T-helper 17 cell (primary cell): ENCODE measurements around the gene TMCC2. TPM values are rescaled to one million over a fixed set of nuclear protein-coding genes. Genes with fewer than 3 reads are reported as not detected.
A peak's percentile ranks its signal among the peaks of the same experiment; 100 is the strongest.

Source experiments
- ATAC-seq: fragments of 150-1000 bp; cut with Tn5 transposase; 2 replicates; pipeline ENCODE4 v1.10.0; 2021; ENCODE audit warnings: mild to moderate bottlenecking, moderate library complexity
- DNase-seq, 3 donors: peaks; one replicate each; pipeline versions ENCODE4 v3.0.0 to v3.0.0-alpha.2; 2020 to 2021
- H3K9me3 ChIP-seq: one replicate; pipeline ENCODE4 v1.7.0; 2013; ENCODE audit warnings: low read length, mild to moderate bottlenecking; ENCODE audit not compliant: control insufficient read depth, poor library complexity, severe bottlenecking
- H3K27ac Mint-ChIP-seq: one replicate; pipeline ENCODE4 v1.8.0; 2022; ENCODE audit warnings: mild to moderate bottlenecking, moderate library complexity, mixed read lengths
- H3K27me3 Mint-ChIP-seq: one replicate; pipeline ENCODE4 v1.8.0; 2022; ENCODE audit warnings: mixed read lengths
- H3K36me3 Mint-ChIP-seq: one replicate; pipeline ENCODE4 v1.8.0; 2022; ENCODE audit warnings: low read depth, mixed read lengths
- H3K4me1 Mint-ChIP-seq: one replicate; pipeline ENCODE4 v1.8.0; 2022; ENCODE audit warnings: mild to moderate bottlenecking, mixed read lengths
- H3K4me3 Mint-ChIP-seq: one replicate; pipeline ENCODE4 v1.8.0; 2022; ENCODE audit warnings: mild to moderate bottlenecking, moderate library complexity, mixed read lengths
- total RNA-seq, 4 donors: library from RNA in 2 of 4; stranded (reverse) in 2 of 4; gene quantifications; one replicate each; pipeline ENCODE4 v1.2.3 and lab custom pipeline; 2022 to 2026

TMCC2 gene
- total RNA-seq, 2 donors from 2014 or later: 0.65 to 10.2 TPM

- ATAC-seq: no peak
- Mint-ChIP-seq H3K27ac (no peak overlapping the region), H3K4me1 (no peaks in the 10 kb centered on the region), H3K4me3 (no peak overlapping the region), H3K27me3 (peaks cover 7% of the 10 kb centered on the region), H3K36me3 (no peaks in the 10 kb centered on the region)
- H3K9me3 ChIP-seq: no peaks in the 10 kb centered on the region
- no peak for DNase-seq
These were observed 21.9 kb downstream of the TMCC2 start for GRCh38 chr1:205249651-205250050.

GRCh38 chr1:205250699-205251098 lies 23.0 kb downstream of the TMCC2 start:
- H3K36me3 Mint-ChIP-seq: no peaks in the 10 kb centered on the region

DNA sequence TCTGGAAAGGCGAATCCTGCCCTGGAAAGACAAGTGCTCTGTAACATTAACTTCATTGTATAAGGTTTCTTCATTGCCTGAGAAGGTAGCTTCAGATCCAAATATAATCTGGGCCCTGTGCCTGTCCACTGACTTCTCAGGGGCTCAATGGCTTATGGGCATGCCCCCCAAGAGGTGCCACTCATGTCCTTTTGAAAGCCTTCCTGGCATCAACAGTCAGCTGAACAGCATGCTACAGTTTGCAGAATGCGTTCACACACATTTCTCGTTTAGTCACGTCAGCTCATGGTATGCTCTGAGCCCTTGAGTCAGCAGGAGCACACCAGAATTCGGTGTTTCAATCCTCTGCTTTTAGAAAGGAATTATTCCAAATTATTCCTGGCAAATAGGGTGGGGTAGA lies 23.8 kb downstream of the TMCC2 start:
- no peak for ATAC-seq
- Mint-ChIP-seq H3K4me1 (peaks cover 5% of the 10 kb centered on the region), H3K36me3 (no peaks in the 10 kb centered on the region), H3K27me3 (peaks cover 7% of the 10 kb centered on the region), H3K27ac (no peak overlapping the region), H3K4me3 (no peak overlapping the region)
- no peak for DNase-seq
- no peaks in the 10 kb centered on the region for H3K9me3 ChIP-seq

More at GRCh38 chr1:205250699-205251098, 23.0 kb downstream of the TMCC2 start:
- DNase-seq: no peak
- H3K9me3 ChIP-seq: no peaks in the 10 kb centered on the region
- Mint-ChIP-seq H3K4me3 (no peak overlapping the region), H3K4me1 (no peaks in the 10 kb centered on the region), H3K27ac (no peak overlapping the region), H3K27me3 (peaks cover 7% of the 10 kb centered on the region)
- ATAC-seq: no peak

DNA sequence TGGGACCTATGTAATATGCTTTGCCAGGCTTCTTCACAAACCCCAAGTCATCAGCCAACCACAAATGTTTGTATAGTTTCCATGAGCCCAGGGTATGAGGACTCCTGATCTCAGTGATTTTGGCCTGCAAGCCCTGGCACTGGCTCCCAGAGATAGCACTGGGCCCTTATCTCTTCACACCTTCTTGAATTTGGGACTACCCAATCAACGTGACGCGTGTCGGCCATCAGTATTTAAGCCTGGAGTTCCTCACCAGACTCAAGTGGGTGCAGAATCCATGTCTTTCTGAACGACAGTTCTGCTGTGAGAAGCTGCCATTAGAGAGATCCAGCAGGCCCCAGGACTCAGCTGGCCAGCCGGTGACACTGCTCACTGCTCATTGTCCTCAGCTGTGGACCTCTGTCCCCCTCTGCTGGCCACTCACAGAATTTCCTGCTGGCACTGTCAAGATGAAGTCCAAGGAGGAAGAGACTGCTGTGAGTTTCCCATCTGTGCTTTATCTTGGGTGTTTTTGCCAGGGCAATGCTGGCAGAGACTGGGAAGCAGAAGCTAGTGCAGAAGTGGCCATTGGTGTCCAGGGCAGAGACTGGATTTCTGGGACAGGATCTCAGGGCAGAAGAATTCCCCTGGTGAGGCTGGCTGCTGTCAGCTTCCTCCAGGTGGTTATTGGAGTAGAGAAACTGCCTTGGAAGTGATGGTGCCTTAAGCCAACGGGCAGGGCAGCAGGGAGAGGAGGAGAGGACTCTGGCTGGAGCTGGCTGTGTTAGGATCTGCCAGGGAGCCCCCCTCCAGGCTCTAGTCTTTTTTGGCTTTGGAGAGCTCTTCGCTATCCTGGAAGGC lies 28.4 kb downstream of the TMCC2 start:
- DNase-seq: peak; percentile 62 to 82 (median 65)
- H3K4me3 Mint-ChIP-seq: no peak overlapping the region
- H3K27ac Mint-ChIP-seq: no peak overlapping the region
- no peaks in the 10 kb centered on the region for H3K36me3 Mint-ChIP-seq
- H3K27me3 Mint-ChIP-seq: peaks cover 11% of the 10 kb centered on the region
- peaks cover 5% of the 10 kb centered on the region for H3K4me1 Mint-ChIP-seq
- no peaks in the 10 kb centered on the region for H3K9me3 ChIP-seq
- ATAC-seq: peak; percentile 94

DNA sequence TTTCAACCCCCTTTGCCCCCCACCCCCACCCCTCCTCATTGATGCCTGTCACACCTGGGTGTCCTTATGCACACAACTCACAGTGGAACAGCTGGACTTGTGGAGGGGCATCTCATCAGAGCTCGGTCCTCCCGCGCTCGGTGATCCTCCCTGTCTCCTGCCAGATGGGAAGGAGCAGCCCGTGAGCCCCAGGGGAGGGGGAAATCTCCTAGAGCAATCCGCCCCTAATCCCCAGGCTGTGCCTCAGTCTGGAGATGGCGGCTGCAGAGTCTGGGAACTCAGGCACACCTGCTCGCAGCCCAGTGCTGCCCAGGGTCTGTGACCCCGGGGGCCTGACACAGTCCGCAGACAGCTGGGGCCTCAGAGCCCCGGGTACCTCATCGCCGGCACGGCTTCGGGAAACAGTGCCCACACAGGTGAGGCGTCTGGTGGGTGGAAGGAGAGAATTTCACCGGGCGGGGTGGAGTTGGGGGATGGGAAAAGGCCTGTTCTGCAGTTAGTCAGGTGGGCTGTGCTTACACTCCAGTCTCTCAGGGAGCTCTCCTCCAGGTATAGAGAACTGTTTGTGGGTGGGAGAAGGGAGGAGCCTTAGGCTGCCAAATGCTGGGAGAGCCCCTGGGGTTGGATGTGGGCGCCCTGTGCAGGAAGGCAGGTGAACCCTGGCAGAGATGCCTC lies 29.3 kb downstream of the TMCC2 start:
- H3K4me1 Mint-ChIP-seq: peaks cover 9% of the 10 kb centered on the region

DNA sequence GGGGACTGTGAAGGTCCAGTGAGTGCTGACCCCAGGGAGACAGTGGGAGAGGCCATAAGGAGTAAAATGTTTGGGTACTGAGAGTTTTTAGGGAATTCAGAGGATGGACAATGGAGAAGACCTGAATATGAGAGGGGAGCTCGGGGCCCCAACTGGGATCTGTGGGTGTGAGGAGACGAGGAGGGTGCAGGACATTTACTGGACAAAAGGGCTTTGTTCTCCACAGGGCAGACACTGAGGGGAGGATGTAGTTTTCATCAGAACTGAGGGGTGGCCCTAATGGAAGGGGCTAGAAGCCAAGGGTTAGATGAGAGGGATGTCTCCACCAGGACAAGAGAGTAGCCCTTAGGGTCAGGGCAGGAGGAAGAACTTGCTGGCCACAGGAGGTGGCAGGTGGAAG lies 30.0 kb downstream of the TMCC2 start:
- no peaks in the 10 kb centered on the region for H3K36me3 Mint-ChIP-seq
- no peaks in the 10 kb centered on the region for H3K9me3 ChIP-seq
- no peak overlapping the region for H3K27ac Mint-ChIP-seq
- peaks cover 16% of the 10 kb centered on the region for H3K27me3 Mint-ChIP-seq
- H3K4me3 Mint-ChIP-seq: no peak overlapping the region
- DNase-seq (no peak), ATAC-seq (no peak)
- peaks cover 9% of the 10 kb centered on the region for H3K4me1 Mint-ChIP-seq

More for the DNA sequence above, 29.3 kb downstream of the TMCC2 start:
- ATAC-seq: no peak
- H3K27me3 Mint-ChIP-seq: peaks cover 15% of the 10 kb centered on the region
- H3K36me3 Mint-ChIP-seq: no peaks in the 10 kb centered on the region
- no peak overlapping the region for H3K27ac Mint-ChIP-seq
- no peak for DNase-seq
- H3K9me3 ChIP-seq: no peaks in the 10 kb centered on the region
- no peak overlapping the region for H3K4me3 Mint-ChIP-seq

- H3K27me3 Mint-ChIP-seq: peaks cover 16% of the 10 kb centered on the region
- DNase-seq: no peak
- no peak for ATAC-seq
- no peaks in the 10 kb centered on the region for H3K9me3 ChIP-seq
- no peak overlapping the region for H3K4me3 Mint-ChIP-seq
- H3K4me1 Mint-ChIP-seq: peaks cover 9% of the 10 kb centered on the region
- no peak overlapping the region for H3K27ac Mint-ChIP-seq
- H3K36me3 Mint-ChIP-seq: no peaks in the 10 kb centered on the region
These were observed 30.5 kb downstream of the TMCC2 start for GRCh38 chr1:205258261-205258691.

- no peaks in the 10 kb centered on the region for H3K9me3 ChIP-seq
- Mint-ChIP-seq H3K4me3 (no peak overlapping the region), H3K36me3 (no peaks in the 10 kb centered on the region), H3K27me3 (peaks cover 16% of the 10 kb centered on the region), H3K4me1 (peaks cover 9% of the 10 kb centered on the region), H3K27ac (no peak overlapping the region)
- ATAC-seq (no peak), DNase-seq (no peak)
These were observed 31.0 kb downstream of the TMCC2 start for GRCh38 chr1:205258719-205259118.

GRCh38 chr1:205259324-205259832 lies 31.6 kb downstream of the TMCC2 start:
- peaks cover 16% of the 10 kb centered on the region for H3K27me3 Mint-ChIP-seq
- ATAC-seq (no peak), DNase-seq (no peak)
- H3K27ac Mint-ChIP-seq: no peak overlapping the region
- peaks cover 9% of the 10 kb centered on the region for H3K4me1 Mint-ChIP-seq
- no peak overlapping the region for H3K4me3 Mint-ChIP-seq
- no peaks in the 10 kb centered on the region for H3K36me3 Mint-ChIP-seq
- H3K9me3 ChIP-seq: no peaks in the 10 kb centered on the region

DNA sequence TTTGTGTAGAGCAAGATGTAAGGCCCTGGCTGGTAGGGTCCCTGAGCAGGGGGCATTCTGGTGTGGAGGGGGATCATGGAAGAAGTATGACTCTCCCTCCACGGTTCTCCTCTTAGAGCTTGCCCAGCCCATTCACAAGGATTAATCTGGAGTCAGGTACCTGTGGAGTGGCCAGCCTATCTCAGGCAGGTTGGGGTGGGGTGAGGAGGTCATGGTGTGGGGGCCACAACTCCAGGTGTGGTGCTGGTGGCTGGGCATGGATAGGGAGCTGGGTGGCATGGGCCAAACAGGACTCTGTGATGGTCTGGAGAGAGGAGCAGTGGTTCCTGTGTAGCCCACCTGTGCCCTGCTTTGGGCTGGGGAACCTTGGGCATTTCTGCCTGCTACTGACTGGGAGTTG lies 32.3 kb downstream of the TMCC2 start:
- peaks cover 16% of the 10 kb centered on the region for H3K27me3 Mint-ChIP-seq

DNA sequence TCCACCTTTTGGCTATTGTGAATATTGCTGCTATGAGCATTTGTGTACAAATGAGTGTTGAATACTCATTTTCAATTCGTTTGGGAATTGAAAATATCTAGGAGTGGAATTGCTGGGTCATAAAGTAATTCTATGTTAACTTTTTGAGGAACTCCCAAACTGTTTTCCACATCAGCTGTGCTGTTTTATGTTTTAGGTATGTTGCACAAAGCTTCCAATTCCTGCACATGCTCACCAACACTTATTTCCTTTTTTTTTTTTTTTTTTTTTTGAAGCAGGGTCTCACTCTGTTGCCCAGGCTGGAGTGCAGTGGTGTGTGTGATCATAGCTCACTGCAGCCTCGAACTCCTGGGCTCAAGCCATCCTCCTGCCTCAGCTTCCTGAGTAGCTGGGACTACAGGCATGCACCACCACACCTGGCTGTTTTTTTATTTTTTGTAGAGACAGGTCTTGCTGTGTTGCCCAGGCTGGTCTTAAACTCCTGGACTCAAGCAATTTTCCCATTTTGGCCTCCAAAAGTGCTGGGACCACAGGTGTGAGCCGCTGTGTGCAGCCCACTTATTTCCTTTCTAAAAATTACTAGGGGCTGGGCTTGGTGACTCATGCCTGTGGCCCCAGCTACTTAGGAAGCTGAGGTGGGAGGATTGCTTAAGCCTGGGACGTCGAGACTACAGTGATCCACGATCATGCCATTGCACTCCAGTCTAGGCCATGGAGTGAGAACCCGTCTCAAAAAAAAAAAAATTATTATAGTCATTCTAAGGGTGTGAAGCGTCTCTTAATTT lies 33.4 kb downstream of the TMCC2 start:
- DNase-seq (no peak), ATAC-seq (no peak)
- H3K27ac Mint-ChIP-seq: no peak overlapping the region
- no peaks in the 10 kb centered on the region for H3K36me3 Mint-ChIP-seq
- no peaks in the 10 kb centered on the region for H3K9me3 ChIP-seq
- H3K27me3 Mint-ChIP-seq: peaks cover 16% of the 10 kb centered on the region
- H3K4me1 Mint-ChIP-seq: peaks cover 6% of the 10 kb centered on the region
- no peak overlapping the region for H3K4me3 Mint-ChIP-seq

More for the DNA sequence above, 32.3 kb downstream of the TMCC2 start:
- Mint-ChIP-seq H3K36me3 (no peaks in the 10 kb centered on the region), H3K4me1 (peaks cover 9% of the 10 kb centered on the region), H3K4me3 (no peak overlapping the region), H3K27ac (no peak overlapping the region)
- H3K9me3 ChIP-seq: no peaks in the 10 kb centered on the region
- no peak for DNase-seq
- no peak for ATAC-seq

DNA sequence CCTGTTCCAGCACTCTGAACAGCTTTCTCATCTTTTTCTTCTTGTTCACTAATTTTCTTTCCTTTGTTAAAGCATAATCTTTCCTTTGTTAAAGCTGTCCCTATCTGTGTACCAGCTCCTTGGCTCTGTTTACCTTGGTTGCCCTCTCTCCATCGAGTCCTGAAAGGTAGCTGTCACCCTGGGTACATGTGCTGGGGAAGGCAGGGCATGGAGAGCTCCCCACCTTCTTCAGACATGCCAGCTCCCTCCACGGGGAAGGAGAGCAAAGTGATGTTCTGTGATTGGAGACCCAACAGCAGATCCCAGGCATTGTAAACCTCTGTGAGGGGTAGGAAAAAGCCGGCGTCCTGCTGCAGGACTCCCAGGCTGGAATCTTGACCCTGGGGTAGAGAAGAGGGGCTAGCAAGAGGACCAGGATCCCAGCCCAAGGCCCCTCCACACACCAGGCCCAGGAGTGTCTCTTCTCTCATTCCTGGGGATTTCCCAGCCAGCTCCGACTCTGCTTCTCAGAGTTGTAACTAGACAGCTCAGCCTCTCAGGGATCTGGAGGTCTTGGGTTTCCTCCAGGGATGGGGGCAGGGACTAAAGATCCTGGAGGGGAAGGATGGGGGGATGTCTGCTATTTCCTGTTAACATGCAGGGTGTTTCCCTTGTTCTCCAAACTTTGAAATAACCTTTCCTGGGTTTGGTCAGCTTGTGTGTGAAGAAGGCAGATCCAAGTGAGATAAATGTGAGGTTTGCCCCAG lies 34.4 kb downstream of the TMCC2 start:
- DNase-seq (no peak), ATAC-seq (no peak)
- no peaks in the 10 kb centered on the region for H3K36me3 Mint-ChIP-seq
- no peak overlapping the region for H3K4me3 Mint-ChIP-seq
- H3K4me1 Mint-ChIP-seq: peaks cover 4% of the 10 kb centered on the region
- no peak overlapping the region for H3K27ac Mint-ChIP-seq
- H3K27me3 Mint-ChIP-seq: peaks cover 18% of the 10 kb centered on the region
- H3K9me3 ChIP-seq: no peaks in the 10 kb centered on the region
